IPS-18a (cell line): Measurements from ENCODE around the gene MYRF.

Source experiments
- H3K27ac ChIP-seq: one replicate; pipeline ENCODE4 v1.5.1; 2013; ENCODE audit warnings: low read length
- H3K27me3 ChIP-seq: one replicate; pipeline ENCODE4 v1.6.1; 2013; ENCODE audit warnings: mild to moderate bottlenecking, low read length; ENCODE audit not compliant: control insufficient read depth, insufficient read depth
- H3K36me3 ChIP-seq: one replicate; pipeline ENCODE4 v1.6.1; 2013; ENCODE audit warnings: low read depth, low read length; ENCODE audit not compliant: control insufficient read depth
- H3K4me1 ChIP-seq: one replicate; pipeline ENCODE4 v1.6.1; 2013; ENCODE audit warnings: low read depth, low read length; ENCODE audit not compliant: control insufficient read depth
- H3K4me3 ChIP-seq: one replicate; pipeline ENCODE4 v1.5.1; 2013; ENCODE audit warnings: low read length
- H3K9ac ChIP-seq: one replicate; pipeline ENCODE4 v1.6.1; 2013; ENCODE audit warnings: mild to moderate bottlenecking, low read length, moderate library complexity
- H3K9me3 ChIP-seq: one replicate; pipeline ENCODE4 v1.6.1; 2013; ENCODE audit warnings: low read depth, low read length; ENCODE audit not compliant: control insufficient read depth

MYRF gene

GRCh38 chr11:61834278-61835048, 82.0 kb downstream of the MYRF start:
- Histone ChIP-seq H3K4me3 (no peak overlapping the region), H3K27ac (no peak overlapping the region), H3K4me1 (peaks cover 54% of the 10 kb centered on the region), H3K9me3 (no peaks in the 10 kb centered on the region), H3K9ac (no peak overlapping the region), H3K27me3 (no peaks in the 10 kb centered on the region), H3K36me3 (peaks cover 30% of the 10 kb centered on the region)

- no peak overlapping the region for H3K4me3 ChIP-seq
- peaks cover 47% of the 10 kb centered on the region for H3K36me3 ChIP-seq
- H3K27ac ChIP-seq: no peak overlapping the region
Measured at GRCh38 chr11:61836193-61836592, 83.8 kb downstream of the MYRF start.

GRCh38 chr11:61837411-61838005, 85.1 kb downstream of the MYRF start:
- no peaks in the 10 kb centered on the region for H3K27me3 ChIP-seq
- H3K27ac ChIP-seq: no peak overlapping the region
- H3K9me3 ChIP-seq: no peaks in the 10 kb centered on the region
- H3K4me3 ChIP-seq: no peak overlapping the region
- H3K4me1 ChIP-seq: peaks cover 27% of the 10 kb centered on the region
- no peak overlapping the region for H3K9ac ChIP-seq
- peaks cover 55% of the 10 kb centered on the region for H3K36me3 ChIP-seq

More at GRCh38 chr11:61836193-61836592, 83.8 kb downstream of the MYRF start:
- Histone ChIP-seq H3K9ac (no peak overlapping the region), H3K4me1 (peaks cover 38% of the 10 kb centered on the region), H3K9me3 (no peaks in the 10 kb centered on the region), H3K27me3 (no peaks in the 10 kb centered on the region)
